ENCODE results near the gene RAD51B.

RAD51B gene

GRCh38 chr14:68714991-68715924, 895.7 kb downstream of the RAD51B start:
- no peak overlapping the region for H3K4me3 ChIP-seq (ENCODE audit: low read depth, low read length)
- no peak for TF ChIP-seq CTCF (IDR thresholded peaks at IDR 0.05; ENCODE audit: low read depth, low read length)

- TF ChIP-seq CTCF (IDR thresholded peaks at IDR 0.05; ENCODE audit: low read depth, low read length), result no peak
- no peak overlapping the region for H3K4me3 ChIP-seq (ENCODE audit: low read depth, low read length)
Observed at GRCh38 chr14:68716698-68717097, 897.1 kb downstream of the RAD51B start.

DNA sequence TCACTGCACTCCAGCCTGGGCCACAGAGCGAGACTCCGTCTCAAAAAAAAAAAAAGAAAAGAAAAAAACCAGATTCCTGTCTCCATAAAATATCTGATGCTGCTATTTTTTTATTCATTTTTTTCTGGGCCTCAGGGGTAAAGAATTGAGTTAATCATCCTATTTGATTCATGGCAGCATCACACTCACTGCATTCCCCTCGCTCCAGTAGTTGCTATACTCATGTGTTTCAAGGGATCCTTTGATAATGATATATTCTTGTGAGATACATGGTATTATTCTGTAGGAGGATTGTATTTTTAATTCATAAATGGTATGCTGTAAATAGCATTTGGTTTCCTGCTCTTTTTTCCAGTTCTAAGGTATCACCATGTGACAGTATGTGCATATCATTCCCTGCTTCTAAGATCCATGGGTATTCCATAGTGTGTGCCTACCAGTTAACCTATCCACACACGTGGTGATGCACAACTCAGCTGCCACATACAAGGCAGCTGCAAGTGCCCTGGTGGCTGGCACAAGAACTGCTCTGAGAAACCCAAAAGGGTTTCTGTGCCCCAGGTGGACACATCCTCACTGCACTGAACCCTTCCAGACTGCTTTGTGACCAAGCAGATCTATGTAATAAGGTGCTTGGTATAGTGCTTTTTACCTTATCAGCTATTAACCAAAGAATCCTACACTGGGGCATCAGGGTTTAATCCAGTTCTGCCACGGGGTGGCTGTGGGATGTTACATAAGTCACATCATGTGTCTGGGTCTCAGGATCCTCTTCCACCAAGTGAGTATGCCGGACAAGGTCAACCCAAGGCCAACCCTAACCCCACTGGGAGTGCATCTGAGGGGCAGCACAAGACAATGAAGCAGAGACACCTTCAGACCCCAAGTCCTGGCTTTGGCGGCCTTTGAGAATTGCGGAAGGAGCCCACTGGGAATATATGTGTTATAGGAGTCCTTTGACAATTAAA, 898.7 kb downstream of the RAD51B start:
- H3K4me3 ChIP-seq (ENCODE audit: low read depth, low read length), result no peak overlapping the region
- TF ChIP-seq CTCF (IDR thresholded peaks at IDR 0.05; ENCODE audit: low read depth, low read length), result peak; percentile 34; the same call in 1 of the 2 replicates

DNA sequence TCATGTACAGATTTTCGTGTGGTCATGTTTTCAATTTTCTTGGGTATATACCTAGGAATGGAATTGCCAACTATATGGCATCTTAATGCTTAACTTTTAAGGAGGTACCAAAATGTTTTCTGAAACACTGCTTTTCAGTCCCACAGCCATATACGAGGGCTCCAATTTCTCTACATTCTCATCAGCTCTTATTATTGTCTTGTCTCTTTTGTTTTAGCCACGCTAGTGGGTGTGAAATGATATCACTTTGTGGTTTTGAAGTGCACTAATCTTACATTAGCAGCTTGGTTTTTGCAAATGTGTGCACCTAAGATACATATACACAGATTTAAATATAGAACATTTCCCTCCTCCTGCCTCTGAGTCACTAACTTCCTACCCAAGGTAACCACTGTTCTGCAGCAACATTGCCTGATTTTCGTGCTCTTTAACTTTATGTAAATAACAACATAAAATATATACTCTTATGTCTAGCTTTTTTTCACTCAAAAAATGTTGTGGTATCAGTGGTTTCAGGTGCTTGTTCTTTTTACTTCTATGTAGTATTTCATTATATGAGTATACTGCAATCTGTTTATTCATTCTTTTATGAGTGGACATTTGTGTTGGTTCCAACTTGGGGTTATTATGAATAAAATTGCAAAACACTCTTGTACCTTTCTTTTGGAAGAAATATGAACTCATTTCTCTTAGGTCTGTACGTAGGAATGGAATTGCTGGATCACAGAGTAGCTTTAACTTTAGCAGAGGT, 900.2 kb downstream of the RAD51B start:
- TF ChIP-seq CTCF (IDR thresholded peaks at IDR 0.05; ENCODE audit: low read depth, low read length), result no peak

GRCh38 chr14:68722186-68722585, 902.6 kb downstream of the RAD51B start:
- no peak for TF ChIP-seq CTCF (IDR thresholded peaks at IDR 0.05; ENCODE audit: low read depth, low read length)
- H3K4me3 ChIP-seq (ENCODE audit: low read depth, low read length), result no peak overlapping the region

More for the DNA sequence above, 900.2 kb downstream of the RAD51B start:
- H3K4me3 ChIP-seq (ENCODE audit: low read depth, low read length), result no peak overlapping the region

GRCh38 chr14:68722968-68723566, 903.5 kb downstream of the RAD51B start:
- no peak for TF ChIP-seq CTCF (IDR thresholded peaks at IDR 0.05; ENCODE audit: low read depth, low read length)
- H3K4me3 ChIP-seq (ENCODE audit: low read depth, low read length), result no peak overlapping the region
